ENCODE results near the gene MAMLD1. TPM values are rescaled to one million over a fixed set of nuclear protein-coding genes. Genes with fewer than 3 reads are reported as not detected.

The MAMLD1 gene
- total RNA-seq, 2 donors from 2014 or later: 0.44 to 0.68 TPM

GRCh38 chrX:150375243-150375770 lies 12.2 kb downstream of the MAMLD1 start:
- Histone ChIP-seq H3K9ac (ENCODE audit: extremely low read depth, low read length, poor library complexity, severe bottlenecking) (no peak overlapping the region), H3K27ac (ENCODE audit: low read depth, low read length) (peak overlapping the region; percentile 38), H3K9me3 (ENCODE audit: control insufficient read depth, low read length) (no peaks in the 10 kb centered on the region), H3K27me3 (ENCODE audit: control insufficient read depth, insufficient read depth, low read length, poor library complexity, severe bottlenecking) (no peaks in the 10 kb centered on the region), H3K4me1 (ENCODE audit: control insufficient read depth, insufficient read depth, low read length) (no peaks in the 10 kb centered on the region), H3K4me3 (ENCODE audit: low read length) (no peak overlapping the region), H3K36me3 (ENCODE audit: control insufficient read depth, insufficient read depth, low read length) (no peaks in the 10 kb centered on the region)
- TF ChIP-seq, protein P1, sequence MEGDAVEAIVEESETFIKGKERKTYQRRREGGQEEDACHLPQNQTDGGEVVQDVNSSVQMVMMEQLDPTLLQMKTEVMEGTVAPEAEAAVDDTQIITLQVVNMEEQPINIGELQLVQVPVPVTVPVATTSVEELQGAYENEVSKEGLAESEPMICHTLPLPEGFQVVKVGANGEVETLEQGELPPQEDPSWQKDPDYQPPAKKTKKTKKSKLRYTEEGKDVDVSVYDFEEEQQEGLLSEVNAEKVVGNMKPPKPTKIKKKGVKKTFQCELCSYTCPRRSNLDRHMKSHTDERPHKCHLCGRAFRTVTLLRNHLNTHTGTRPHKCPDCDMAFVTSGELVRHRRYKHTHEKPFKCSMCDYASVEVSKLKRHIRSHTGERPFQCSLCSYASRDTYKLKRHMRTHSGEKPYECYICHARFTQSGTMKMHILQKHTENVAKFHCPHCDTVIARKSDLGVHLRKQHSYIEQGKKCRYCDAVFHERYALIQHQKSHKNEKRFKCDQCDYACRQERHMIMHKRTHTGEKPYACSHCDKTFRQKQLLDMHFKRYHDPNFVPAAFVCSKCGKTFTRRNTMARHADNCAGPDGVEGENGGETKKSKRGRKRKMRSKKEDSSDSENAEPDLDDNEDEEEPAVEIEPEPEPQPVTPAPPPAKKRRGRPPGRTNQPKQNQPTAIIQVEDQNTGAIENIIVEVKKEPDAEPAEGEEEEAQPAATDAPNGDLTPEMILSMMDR (conservative IDR thresholded peaks at IDR 0.05): no peak
- Mint-ChIP-seq H3K4me3 (no peak overlapping the region), H3K36me3 (ENCODE audit: low read depth) (no peaks in the 10 kb centered on the region), H3K4me1 (no peaks in the 10 kb centered on the region), H3K27ac (no peak overlapping the region), H3K9me3 (peaks cover 56% of the 10 kb centered on the region), H3K27me3 (ENCODE audit: insufficient read depth) (peaks cover 20% of the 10 kb centered on the region)
- DNase-seq: no peak
- WGBS, 2 experiments (ENCODE audit: insufficient coverage in 1 of 2, insufficient read length in 1 of 2): 37% methylated on average over 3 of the region's 4 CpGs; no CpG with 5 or more reads in 1 of the 2 experiments

GRCh38 chrX:150377005-150377404 lies 13.9 kb downstream of the MAMLD1 start:
- H3K27ac Mint-ChIP-seq: no peak overlapping the region
- H3K9me3 Mint-ChIP-seq: peaks cover 61% of the 10 kb centered on the region
- WGBS, 2 experiments (ENCODE audit: insufficient coverage in 1 of 2, insufficient read length in 1 of 2): 100% methylated on average over 2 of the region's 3 CpGs; no CpG with 5 or more reads in 1 of the 2 experiments

DNA sequence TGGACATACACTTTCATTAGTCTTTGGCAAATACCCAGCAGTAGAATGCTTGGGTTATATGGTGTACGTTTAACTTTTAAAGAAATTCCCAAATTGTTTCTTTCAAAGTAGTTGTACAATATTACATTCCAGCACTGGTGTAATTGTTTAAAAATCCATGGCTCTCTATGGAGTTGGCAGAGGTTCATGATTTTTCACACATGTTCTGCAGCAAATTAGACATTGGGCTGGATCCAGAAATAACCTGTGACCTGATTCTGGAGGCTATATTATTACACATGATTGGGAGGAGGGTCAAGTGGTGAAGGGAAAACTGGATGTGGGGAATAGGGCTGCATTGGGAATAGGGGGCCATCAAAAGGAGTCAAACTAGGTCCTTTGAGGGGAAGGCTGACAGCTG lies 41.9 kb downstream of the MAMLD1 start:
- Histone ChIP-seq H3K36me3 (ENCODE audit: control insufficient read depth, insufficient read depth, low read length) (no peaks in the 10 kb centered on the region), H3K4me1 (ENCODE audit: control insufficient read depth, insufficient read depth, low read length) (no peaks in the 10 kb centered on the region), H3K27me3 (ENCODE audit: control insufficient read depth, insufficient read depth, low read length, poor library complexity, severe bottlenecking) (no peaks in the 10 kb centered on the region), H3K4me3 (ENCODE audit: low read length) (no peak overlapping the region), H3K9me3 (ENCODE audit: control insufficient read depth, low read length) (no peaks in the 10 kb centered on the region), H3K27ac (ENCODE audit: low read depth, low read length) (no peak overlapping the region), H3K9ac (ENCODE audit: extremely low read depth, low read length, poor library complexity, severe bottlenecking) (no peak overlapping the region)
- no peaks in the 10 kb centered on the region for H3K36me3 Mint-ChIP-seq (ENCODE audit: low read depth)
- DNase-seq: no peak
- TF ChIP-seq, protein P1 (conservative IDR thresholded peaks at IDR 0.05): no peak
- peaks cover 6% of the 10 kb centered on the region for H3K27me3 Mint-ChIP-seq (ENCODE audit: insufficient read depth)
- H3K27ac Mint-ChIP-seq: no peak overlapping the region
- H3K9me3 Mint-ChIP-seq: peaks cover 54% of the 10 kb centered on the region
- no peak overlapping the region for H3K4me3 Mint-ChIP-seq
- H3K4me1 Mint-ChIP-seq: peaks cover 1% of the 10 kb centered on the region
- WGBS, 2 experiments (ENCODE audit: insufficient coverage in 1 of 2, insufficient read length in 1 of 2): 83% methylated on average over 1 of the region's 1 CpG; no CpG with 5 or more reads in 1 of the 2 experiments

More at GRCh38 chrX:150377005-150377404, 13.9 kb downstream of the MAMLD1 start:
- no peak overlapping the region for H3K27ac ChIP-seq (ENCODE audit: low read depth, low read length)
- H3K9me3 ChIP-seq (ENCODE audit: control insufficient read depth, low read length): no peaks in the 10 kb centered on the region
- H3K9ac ChIP-seq (ENCODE audit: extremely low read depth, low read length, poor library complexity, severe bottlenecking): no peak overlapping the region
- no peaks in the 10 kb centered on the region for H3K4me1 ChIP-seq (ENCODE audit: control insufficient read depth, insufficient read depth, low read length)
- no peak overlapping the region for H3K4me3 ChIP-seq (ENCODE audit: low read length)
- no peak for DNase-seq
- no peaks in the 10 kb centered on the region for H3K27me3 ChIP-seq (ENCODE audit: control insufficient read depth, insufficient read depth, low read length, poor library complexity, severe bottlenecking)
- TF ChIP-seq, protein P1 (conservative IDR thresholded peaks at IDR 0.05): no peak
- Mint-ChIP-seq H3K36me3 (ENCODE audit: low read depth) (no peaks in the 10 kb centered on the region), H3K27me3 (ENCODE audit: insufficient read depth) (peaks cover 18% of the 10 kb centered on the region), H3K4me3 (no peak overlapping the region), H3K4me1 (no peaks in the 10 kb centered on the region)
- H3K36me3 ChIP-seq (ENCODE audit: control insufficient read depth, insufficient read depth, low read length): no peaks in the 10 kb centered on the region

All from endodermal cell (in vitro differentiated cells).